HFF-Myc (cell line): ENCODE data around the gene CD86.

Experiments used
- DNase-seq: peaks from one replicate; pipeline ENCODE4 v3.0.0-alpha.2; 2011; ENCODE audit warnings: low read depth; ENCODE audit errors: extremely low read depth
- H3K4me3 ChIP-seq: replicated peaks from 2 replicates; pipeline ENCODE4 v1.5.1; 2011; ENCODE audit warnings: low read depth, mild to moderate bottlenecking, control low read depth, low read length
- TF ChIP-seq, protein P1 (sequence below): IDR thresholded peaks from 2 replicates; pipeline ENCODE4 v1.5.1; 2012; ENCODE audit warnings: mild to moderate bottlenecking, low read depth, low read length, control low read depth; ENCODE audit errors: missing control alignments

The CD86 gene

GRCh38 chr3:122079524-122080206 is 24.5 kb downstream of the CD86 start:
- TF ChIP-seq, protein P1, sequence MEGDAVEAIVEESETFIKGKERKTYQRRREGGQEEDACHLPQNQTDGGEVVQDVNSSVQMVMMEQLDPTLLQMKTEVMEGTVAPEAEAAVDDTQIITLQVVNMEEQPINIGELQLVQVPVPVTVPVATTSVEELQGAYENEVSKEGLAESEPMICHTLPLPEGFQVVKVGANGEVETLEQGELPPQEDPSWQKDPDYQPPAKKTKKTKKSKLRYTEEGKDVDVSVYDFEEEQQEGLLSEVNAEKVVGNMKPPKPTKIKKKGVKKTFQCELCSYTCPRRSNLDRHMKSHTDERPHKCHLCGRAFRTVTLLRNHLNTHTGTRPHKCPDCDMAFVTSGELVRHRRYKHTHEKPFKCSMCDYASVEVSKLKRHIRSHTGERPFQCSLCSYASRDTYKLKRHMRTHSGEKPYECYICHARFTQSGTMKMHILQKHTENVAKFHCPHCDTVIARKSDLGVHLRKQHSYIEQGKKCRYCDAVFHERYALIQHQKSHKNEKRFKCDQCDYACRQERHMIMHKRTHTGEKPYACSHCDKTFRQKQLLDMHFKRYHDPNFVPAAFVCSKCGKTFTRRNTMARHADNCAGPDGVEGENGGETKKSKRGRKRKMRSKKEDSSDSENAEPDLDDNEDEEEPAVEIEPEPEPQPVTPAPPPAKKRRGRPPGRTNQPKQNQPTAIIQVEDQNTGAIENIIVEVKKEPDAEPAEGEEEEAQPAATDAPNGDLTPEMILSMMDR, result no peak
- no peak overlapping the region for H3K4me3 ChIP-seq
- DNase-seq, result no peak

- TF ChIP-seq, protein P1, result no peak
- no peak overlapping the region for H3K4me3 ChIP-seq
- DNase-seq, result no peak
These were observed 25.0 kb downstream of the CD86 start for GRCh38 chr3:122080207-122080587.

GRCh38 chr3:122081543-122082247 is 26.5 kb downstream of the CD86 start:
- H3K4me3 ChIP-seq, result no peak overlapping the region
- no peak for DNase-seq
- TF ChIP-seq, protein P1, result no peak

DNA sequence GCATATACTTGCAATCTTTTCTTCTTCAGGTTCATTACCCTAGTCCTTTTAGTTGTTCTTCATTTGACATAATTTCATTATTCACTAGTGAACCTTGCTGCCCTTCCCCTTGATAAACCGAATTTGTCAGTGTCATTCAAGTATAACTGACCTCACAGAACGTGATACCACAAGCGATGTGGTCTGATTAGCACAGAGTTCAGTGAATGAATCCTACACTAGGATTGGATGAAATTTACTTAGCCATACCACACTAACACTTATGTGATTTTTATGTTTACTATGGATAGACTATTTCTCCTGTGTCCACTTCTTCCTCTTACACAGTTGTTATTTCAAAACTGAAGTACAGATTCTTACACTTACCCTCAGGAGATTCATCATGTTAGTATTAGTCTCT is 27.2 kb downstream of the CD86 start:
- no peak overlapping the region for H3K4me3 ChIP-seq
- TF ChIP-seq, protein P1, result no peak
- no peak for DNase-seq

- TF ChIP-seq, protein P1, result no peak
- H3K4me3 ChIP-seq, result no peak overlapping the region
- no peak for DNase-seq
These were observed 29.6 kb downstream of the CD86 start for GRCh38 chr3:122084799-122085198.

DNA sequence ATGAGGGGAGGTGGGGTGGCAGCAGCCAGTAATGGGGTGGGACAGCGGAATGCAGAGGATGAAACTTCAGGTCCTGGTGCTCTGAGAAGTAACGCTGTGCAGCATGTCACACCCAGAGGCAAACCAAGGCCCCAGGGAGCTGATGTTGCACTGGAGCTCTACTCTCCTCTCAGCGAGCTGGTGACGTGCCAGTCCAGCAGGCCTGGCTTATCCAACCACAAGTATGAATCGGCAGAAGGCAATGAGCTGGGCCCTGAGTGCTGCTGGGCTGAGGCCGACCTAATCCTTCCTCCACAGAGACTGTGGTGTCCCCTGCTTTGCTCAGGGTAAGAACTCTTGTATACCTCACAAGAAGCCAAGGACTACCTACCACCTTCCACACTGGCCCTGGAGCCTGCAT is 30.5 kb downstream of the CD86 start:
- no peak for DNase-seq
- H3K4me3 ChIP-seq, result no peak overlapping the region
- TF ChIP-seq, protein P1, result no peak
